Nephron (organoid): Measurements from ENCODE around the gene PAK1.

ENCODE experiments used
- H3K27ac Mint-ChIP-seq, 3 experiments: 2 replicates each; pipeline ENCODE4 v1.8.0; 2020; ENCODE audit warnings: mixed read lengths in 3 of 3, mild to moderate bottlenecking in 2 of 3, moderate library complexity in 1 of 3
- H3K27me3 Mint-ChIP-seq: 2 replicates; pipeline ENCODE4 v1.8.0; 2021; ENCODE audit warnings: low read depth, mild to moderate bottlenecking, moderate library complexity, mixed read lengths
- H3K36me3 Mint-ChIP-seq: 2 replicates; pipeline ENCODE4 v1.8.0; 2020; ENCODE audit warnings: low read depth, mixed read lengths
- H3K4me1 Mint-ChIP-seq: 2 replicates; pipeline ENCODE4 v1.8.0; 2020; ENCODE audit warnings: mixed read lengths
- H3K4me3 Mint-ChIP-seq, 3 experiments: 2 replicates each; pipeline ENCODE4 v1.8.0; 2020; ENCODE audit warnings: mild to moderate bottlenecking in 3 of 3, mixed read lengths in 3 of 3, moderate library complexity in 2 of 3
- H3K9me3 Mint-ChIP-seq: 2 replicates; pipeline ENCODE4 v1.8.0; 2020; ENCODE audit warnings: mixed read lengths
- TF ChIP-seq, protein P1 (sequence below), 3 experiments: fragments of 200-600 bp; sonication (generic); IDR thresholded peaks; one replicate each; pipeline ENCODE4 v1.5.0; 2021; ENCODE audit warnings: antibody characterized with exemption in 3 of 3; ENCODE audit not compliant: unreplicated experiment in 3 of 3

Gene PAK1

GRCh38 chr11:77374108-77374507, 99.8 kb downstream of the PAK1 start:
- no peak overlapping the region for H3K4me3 Mint-ChIP-seq

DNA sequence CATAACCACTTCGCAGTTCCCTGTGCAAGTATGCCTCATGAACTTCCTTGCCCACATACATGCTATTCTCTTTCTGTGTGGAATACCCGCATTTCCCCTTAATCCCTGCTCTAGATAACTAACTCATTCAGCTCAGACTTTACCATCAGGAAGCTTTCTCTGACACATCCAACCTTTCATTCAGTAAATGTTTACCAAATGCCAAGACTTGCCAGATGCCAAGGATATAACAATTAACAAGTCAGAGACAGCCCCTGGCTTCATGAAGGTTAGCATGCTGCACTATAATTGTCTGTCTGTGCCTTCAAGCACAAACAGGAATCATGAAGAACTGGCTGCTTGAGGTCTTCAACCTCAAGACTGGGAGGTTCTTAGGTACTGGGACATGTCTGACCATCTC, 101.2 kb downstream of the PAK1 start:
- peaks cover 51% of the 10 kb centered on the region for H3K36me3 Mint-ChIP-seq
- no peak overlapping the region for H3K27ac Mint-ChIP-seq
- peaks cover 6% of the 10 kb centered on the region for H3K9me3 Mint-ChIP-seq
- TF ChIP-seq, protein P1, sequence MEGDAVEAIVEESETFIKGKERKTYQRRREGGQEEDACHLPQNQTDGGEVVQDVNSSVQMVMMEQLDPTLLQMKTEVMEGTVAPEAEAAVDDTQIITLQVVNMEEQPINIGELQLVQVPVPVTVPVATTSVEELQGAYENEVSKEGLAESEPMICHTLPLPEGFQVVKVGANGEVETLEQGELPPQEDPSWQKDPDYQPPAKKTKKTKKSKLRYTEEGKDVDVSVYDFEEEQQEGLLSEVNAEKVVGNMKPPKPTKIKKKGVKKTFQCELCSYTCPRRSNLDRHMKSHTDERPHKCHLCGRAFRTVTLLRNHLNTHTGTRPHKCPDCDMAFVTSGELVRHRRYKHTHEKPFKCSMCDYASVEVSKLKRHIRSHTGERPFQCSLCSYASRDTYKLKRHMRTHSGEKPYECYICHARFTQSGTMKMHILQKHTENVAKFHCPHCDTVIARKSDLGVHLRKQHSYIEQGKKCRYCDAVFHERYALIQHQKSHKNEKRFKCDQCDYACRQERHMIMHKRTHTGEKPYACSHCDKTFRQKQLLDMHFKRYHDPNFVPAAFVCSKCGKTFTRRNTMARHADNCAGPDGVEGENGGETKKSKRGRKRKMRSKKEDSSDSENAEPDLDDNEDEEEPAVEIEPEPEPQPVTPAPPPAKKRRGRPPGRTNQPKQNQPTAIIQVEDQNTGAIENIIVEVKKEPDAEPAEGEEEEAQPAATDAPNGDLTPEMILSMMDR (IDR thresholded peaks at IDR 0.05; ENCODE audit: unreplicated experiment in 3 of 3) = no peak
- H3K4me3 Mint-ChIP-seq = no peak overlapping the region
- no peaks in the 10 kb centered on the region for H3K27me3 Mint-ChIP-seq
- H3K4me1 Mint-ChIP-seq = no peaks in the 10 kb centered on the region

More at GRCh38 chr11:77374108-77374507, 99.8 kb downstream of the PAK1 start:
- H3K27ac Mint-ChIP-seq = no peak overlapping the region
- H3K4me1 Mint-ChIP-seq = no peaks in the 10 kb centered on the region
- H3K36me3 Mint-ChIP-seq = peaks cover 48% of the 10 kb centered on the region
- H3K27me3 Mint-ChIP-seq = no peaks in the 10 kb centered on the region
- TF ChIP-seq, protein P1 (IDR thresholded peaks at IDR 0.05; ENCODE audit: unreplicated experiment in 3 of 3) = no peak
- H3K9me3 Mint-ChIP-seq = peaks cover 4% of the 10 kb centered on the region

GRCh38 chr11:77371646-77372045, 102.2 kb downstream of the PAK1 start:
- TF ChIP-seq, protein P1 (IDR thresholded peaks at IDR 0.05; ENCODE audit: unreplicated experiment in 3 of 3) = no peak
- no peaks in the 10 kb centered on the region for H3K27me3 Mint-ChIP-seq
- H3K9me3 Mint-ChIP-seq = peaks cover 6% of the 10 kb centered on the region
- H3K36me3 Mint-ChIP-seq = peaks cover 60% of the 10 kb centered on the region
- no peak overlapping the region for H3K4me3 Mint-ChIP-seq
- H3K4me1 Mint-ChIP-seq = no peaks in the 10 kb centered on the region
- H3K27ac Mint-ChIP-seq = no peak overlapping the region

DNA sequence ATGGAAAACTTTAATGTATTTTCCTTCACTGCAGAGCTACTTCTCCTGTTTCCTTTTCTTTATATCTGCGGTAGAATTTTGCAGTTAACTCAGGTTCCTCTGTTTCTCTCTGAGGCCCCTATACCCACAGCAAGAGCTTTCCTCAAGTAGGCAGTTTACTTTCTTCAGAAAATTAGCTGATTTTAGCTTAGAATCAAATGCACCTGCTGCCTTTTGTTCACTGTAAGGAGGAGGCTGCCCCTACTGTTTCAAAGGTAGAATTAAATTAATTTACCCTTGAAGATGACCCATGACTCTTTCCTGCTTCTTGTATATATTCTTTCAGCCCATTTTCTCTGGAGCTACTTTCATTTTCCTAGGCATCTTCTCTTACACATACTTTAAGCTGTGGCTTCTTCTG, 103.7 kb downstream of the PAK1 start:
- TF ChIP-seq, protein P1 (IDR thresholded peaks at IDR 0.05; ENCODE audit: unreplicated experiment in 3 of 3) = no peak
- H3K4me3 Mint-ChIP-seq = no peak overlapping the region
- peaks cover 15% of the 10 kb centered on the region for H3K9me3 Mint-ChIP-seq
- peaks cover 66% of the 10 kb centered on the region for H3K36me3 Mint-ChIP-seq
- no peaks in the 10 kb centered on the region for H3K4me1 Mint-ChIP-seq
- H3K27me3 Mint-ChIP-seq = no peaks in the 10 kb centered on the region
- no peak overlapping the region for H3K27ac Mint-ChIP-seq

DNA sequence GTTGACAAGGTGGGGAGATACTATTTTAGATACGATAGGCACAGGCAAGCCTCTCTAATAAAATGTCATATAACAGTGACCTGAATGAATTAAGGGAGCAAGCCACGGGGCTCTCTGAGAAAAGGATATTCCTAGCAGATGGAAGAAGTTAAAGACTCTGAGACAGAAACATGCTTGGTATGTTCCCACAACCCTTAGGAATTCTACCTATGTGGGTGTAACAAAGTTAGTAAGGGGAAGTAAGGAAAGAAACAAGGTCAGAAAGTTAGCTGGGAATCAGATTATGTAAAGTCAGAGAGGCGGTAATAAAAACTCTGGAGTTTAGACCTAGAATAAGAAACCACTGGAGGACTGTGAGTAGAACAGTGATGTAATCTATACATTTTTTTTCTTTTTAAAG, 112.7 kb downstream of the PAK1 start:
- peaks cover 11% of the 10 kb centered on the region for H3K9me3 Mint-ChIP-seq
- no peak overlapping the region for H3K4me3 Mint-ChIP-seq
- no peaks in the 10 kb centered on the region for H3K27me3 Mint-ChIP-seq
- H3K4me1 Mint-ChIP-seq = peaks cover 4% of the 10 kb centered on the region
- H3K36me3 Mint-ChIP-seq = peaks cover 70% of the 10 kb centered on the region
- TF ChIP-seq, protein P1 (IDR thresholded peaks at IDR 0.05; ENCODE audit: unreplicated experiment in 3 of 3) = no peak
- no peak overlapping the region for H3K27ac Mint-ChIP-seq

GRCh38 chr11:77359481-77359880, 114.4 kb downstream of the PAK1 start:
- Mint-ChIP-seq H3K36me3 (peaks cover 60% of the 10 kb centered on the region), H3K4me3 (no peak overlapping the region), H3K27ac (no peak overlapping the region), H3K27me3 (no peaks in the 10 kb centered on the region), H3K9me3 (peaks cover 5% of the 10 kb centered on the region), H3K4me1 (peaks cover 4% of the 10 kb centered on the region)
- TF ChIP-seq, protein P1 (IDR thresholded peaks at IDR 0.05; ENCODE audit: unreplicated experiment in 3 of 3) = no peak
